HG03521 (cell line): ENCODE results near the gene CDK9.
"Not testable (repeated sequence)": the region's sequence is repeated elsewhere in the genome, so short reads cannot be mapped to it uniquely, and the experiment has no call there.

Experiments used
- ATAC-seq: cut with Tn5 transposase; IDR thresholded peaks from one replicate; pipeline ENCODE4 v1.9.1; 2021; ENCODE audit warnings: mild to moderate bottlenecking, moderate library complexity; ENCODE audit not compliant: unreplicated experiment

The CDK9 gene

GRCh38 chr9:127817881-127818434, 32.1 kb downstream of the CDK9 start:
- no peak for ATAC-seq

GRCh38 chr9:127818574-127818973, 32.7 kb downstream of the CDK9 start:
- no peak for ATAC-seq

- ATAC-seq: no peak
Observed at GRCh38 chr9:127822108-127822507, 36.3 kb downstream of the CDK9 start.

- ATAC-seq: no peak
Observed at GRCh38 chr9:127825319-127826051, 39.7 kb downstream of the CDK9 start.

GRCh38 chr9:127826253-127826913, 40.5 kb downstream of the CDK9 start:
- no peak for ATAC-seq

- ATAC-seq: no peak
Observed at GRCh38 chr9:127828262-127829031, 42.6 kb downstream of the CDK9 start.

- ATAC-seq: no peak
Observed at GRCh38 chr9:127829205-127829906, 43.5 kb downstream of the CDK9 start.

- no peak for ATAC-seq
Observed at GRCh38 chr9:127832248-127832647, 46.4 kb downstream of the CDK9 start.

- ATAC-seq: no peak
Observed at GRCh38 chr9:127833555-127833954, 47.7 kb downstream of the CDK9 start.

GRCh38 chr9:127835991-127836516, 50.2 kb downstream of the CDK9 start:
- ATAC-seq: no peak

GRCh38 chr9:127836561-127836960, 50.7 kb downstream of the CDK9 start:
- not testable (repeated sequence) for ATAC-seq

- ATAC-seq: no peak
Observed at GRCh38 chr9:127837346-127837745, 51.5 kb downstream of the CDK9 start.

GRCh38 chr9:127838375-127839078, 52.7 kb downstream of the CDK9 start:
- no peak for ATAC-seq
